Hepatocyte (in vitro differentiated cells): ENCODE results near the gene NXPH4. TPM values are rescaled to one million over a fixed set of nuclear protein-coding genes. Genes with fewer than 3 reads are reported as not detected.

Experiments
- DNase-seq: peaks from one replicate; pipeline ENCODE4 v3.0.0-alpha.2; 2016; ENCODE audit warnings: low spot score
- H2AFZ ChIP-seq: fragments of 200-600 bp; sonication (generic); 2 replicates; pipeline ENCODE4 v1.6.0; 2016; ENCODE audit warnings: antibody characterized with exemption, mild to moderate bottlenecking
- H3K27ac ChIP-seq: fragments of 200-600 bp; sonication (generic); 2 replicates; pipeline ENCODE4 v1.5.1; 2016; ENCODE audit warnings: mild to moderate bottlenecking
- H3K27me3 ChIP-seq: fragments of 200-600 bp; sonication (generic); 2 replicates; pipeline ENCODE4 v1.6.1; 2016
- H3K36me3 ChIP-seq: fragments of 200-600 bp; sonication (generic); replicated peaks from 2 replicates; pipeline ENCODE4 v1.5.1; 2016; ENCODE audit warnings: low read depth; ENCODE audit not compliant: insufficient read depth
- H3K4me1 ChIP-seq: fragments of 200-600 bp; sonication (generic); 2 replicates; pipeline ENCODE4 v1.5.1; 2016; ENCODE audit warnings: mild to moderate bottlenecking, moderate library complexity; ENCODE audit not compliant: insufficient read depth
- H3K4me2 ChIP-seq: fragments of 200-600 bp; sonication (generic); 2 replicates; pipeline ENCODE4 v1.6.0; 2016
- H3K4me3 ChIP-seq: fragments of 200-600 bp; sonication (generic); 2 replicates; pipeline ENCODE4 v1.5.1; 2016; ENCODE audit warnings: mild to moderate bottlenecking
- H3K79me2 ChIP-seq: fragments of 200-600 bp; sonication (generic); 2 replicates; pipeline ENCODE4 v1.6.0; 2017; ENCODE audit warnings: mild to moderate bottlenecking
- H3K9me2 ChIP-seq: fragments of 200-600 bp; sonication (generic); replicated peaks from 2 replicates; pipeline ENCODE4 v1.6.0; 2017; ENCODE audit warnings: mild to moderate bottlenecking; ENCODE audit not compliant: insufficient read depth
- H3K9me3 ChIP-seq: fragments of 200-600 bp; sonication (generic); 2 replicates; pipeline ENCODE4 v1.5.1; 2016; ENCODE audit warnings: low read depth, mild to moderate bottlenecking
- H4K20me1 ChIP-seq: fragments of 200-600 bp; sonication (generic); 2 replicates; pipeline ENCODE4 v1.6.0; 2016; ENCODE audit warnings: mild to moderate bottlenecking; ENCODE audit not compliant: insufficient read depth, poor library complexity, severe bottlenecking
- EZH2 ChIP-seq: fragments of 200-600 bp; sonication (generic); IDR thresholded peaks from 2 replicates; pipeline ENCODE4 v1.6.1; 2016; ENCODE audit warnings: antibody characterized with exemption, mild to moderate bottlenecking, borderline replicate concordance
- EZH2phosphoT487 ChIP-seq: fragments of 200-600 bp; sonication (generic); IDR thresholded peaks from one replicate; pipeline ENCODE4 v1.6.1; 2018; ENCODE audit warnings: antibody characterized with exemption, mild to moderate bottlenecking, low read depth, moderate library complexity; ENCODE audit not compliant: unreplicated experiment, severe bottlenecking
- WGBS: methylation state at CpG from one replicate; pipeline ENCODE4 v1.1.6; 2016; ENCODE audit warnings: low lambda C conversion rate; ENCODE audit errors: missing lambda C conversion rate; 5-methylcytosine and 5-hydroxymethylcytosine counted together
- polyA plus RNA-seq: library from polyadenylated mRNA; unstranded; fragments of >200 nt; fragmentation: Nextera tagmentation; extraction: Ambion mirVana; gene quantifications from 2 replicates; pipeline ENCODE4 v1.2.1, GENCODE V29; 2016
- total RNA-seq: library from RNA; depleted of rRNA; stranded (reverse); fragments of >200 nt; gene quantifications from 2 replicates; pipeline ENCODE4 v1.2.3, GENCODE V29; 2014
- TF ChIP-seq, protein P1 (sequence below): fragments of 200-600 bp; sonication (generic); IDR thresholded peaks from 2 replicates; pipeline ENCODE4 v1.5.1; 2016; ENCODE audit warnings: antibody characterized with exemption, mild to moderate bottlenecking; ENCODE audit not compliant: poor library complexity

Gene NXPH4
- total and polyA plus RNA-seq, 2 experiments from 2014 or later: 1.1 to 3.3 TPM

DNA sequence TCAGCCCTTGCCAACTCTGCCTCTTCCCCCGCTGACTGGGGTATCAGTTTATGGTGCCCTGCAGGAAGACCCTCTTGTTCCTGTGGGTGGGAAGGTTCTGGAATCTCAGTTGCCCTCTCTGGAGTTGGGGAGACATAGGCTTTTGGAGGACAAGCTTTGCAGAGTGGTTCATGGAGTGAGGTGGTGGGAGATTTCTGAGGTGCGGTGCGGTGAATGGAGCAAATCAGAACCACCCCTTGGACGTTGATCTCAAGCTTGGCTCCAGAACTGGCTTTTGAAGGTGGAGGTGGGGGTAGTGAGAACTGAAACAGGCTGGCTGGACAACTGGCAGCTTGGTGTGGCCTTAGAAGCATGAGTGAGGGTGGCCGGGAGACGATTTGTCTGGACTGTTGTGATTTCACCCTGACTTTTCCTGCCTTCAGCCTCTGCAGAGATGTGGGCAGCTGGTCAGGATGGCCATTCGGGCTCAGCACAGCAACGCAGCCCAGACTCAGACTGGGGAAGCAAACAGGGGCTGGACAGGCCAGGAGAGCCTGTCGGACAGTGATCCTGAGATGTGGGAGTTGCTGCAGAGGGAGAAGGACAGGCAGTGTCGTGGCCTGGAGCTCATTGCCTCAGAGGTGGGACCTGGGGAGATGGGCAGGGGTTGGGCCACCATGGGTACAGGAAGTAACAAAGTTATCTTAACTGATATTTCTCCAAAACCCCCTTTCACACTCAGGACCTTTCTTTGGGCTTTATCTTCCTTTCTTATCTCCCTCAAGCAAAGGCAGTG is 14.0 kb downstream of the NXPH4 start:
- no peaks in the 10 kb centered on the region for H3K36me3 ChIP-seq
- WGBS: 45% methylated on average over 10 of the region's 10 CpGs

DNA sequence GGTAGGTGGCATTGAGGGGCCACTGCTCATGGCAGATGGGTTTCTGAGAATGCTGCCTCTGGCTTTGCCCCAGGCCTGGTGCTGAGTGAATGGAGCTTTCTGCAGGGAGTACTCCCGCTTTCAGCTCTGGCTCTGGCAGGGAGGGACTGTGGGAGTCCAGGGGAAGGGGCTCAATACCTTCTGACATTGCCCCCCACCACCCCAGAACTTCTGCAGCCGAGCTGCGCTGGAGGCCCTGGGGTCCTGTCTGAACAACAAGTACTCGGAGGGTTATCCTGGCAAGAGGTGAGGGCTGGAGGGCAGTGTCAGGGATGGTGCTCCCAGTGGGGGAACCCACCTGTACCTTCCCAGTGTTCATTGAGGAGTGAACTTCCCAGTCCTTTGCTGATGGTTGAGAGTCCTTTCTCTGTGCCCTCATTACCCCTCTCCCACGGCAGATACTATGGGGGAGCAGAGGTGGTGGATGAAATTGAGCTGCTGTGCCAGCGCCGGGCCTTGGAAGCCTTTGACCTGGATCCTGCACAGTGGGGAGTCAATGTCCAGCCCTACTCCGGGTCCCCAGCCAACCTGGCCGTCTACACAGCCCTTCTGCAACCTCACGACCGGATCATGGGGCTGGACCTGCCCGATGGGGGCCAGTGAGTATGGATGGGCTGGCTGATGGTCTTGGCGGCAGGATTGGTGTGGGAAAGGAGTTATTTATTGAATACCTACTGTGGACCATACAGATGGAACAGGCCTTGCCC is 14.9 kb downstream of the NXPH4 start:
- no peak overlapping the region for H3K27ac ChIP-seq
- TF ChIP-seq EZH2 (no peak), EZH2phosphoT487 (no peak)
- TF ChIP-seq, protein P1, sequence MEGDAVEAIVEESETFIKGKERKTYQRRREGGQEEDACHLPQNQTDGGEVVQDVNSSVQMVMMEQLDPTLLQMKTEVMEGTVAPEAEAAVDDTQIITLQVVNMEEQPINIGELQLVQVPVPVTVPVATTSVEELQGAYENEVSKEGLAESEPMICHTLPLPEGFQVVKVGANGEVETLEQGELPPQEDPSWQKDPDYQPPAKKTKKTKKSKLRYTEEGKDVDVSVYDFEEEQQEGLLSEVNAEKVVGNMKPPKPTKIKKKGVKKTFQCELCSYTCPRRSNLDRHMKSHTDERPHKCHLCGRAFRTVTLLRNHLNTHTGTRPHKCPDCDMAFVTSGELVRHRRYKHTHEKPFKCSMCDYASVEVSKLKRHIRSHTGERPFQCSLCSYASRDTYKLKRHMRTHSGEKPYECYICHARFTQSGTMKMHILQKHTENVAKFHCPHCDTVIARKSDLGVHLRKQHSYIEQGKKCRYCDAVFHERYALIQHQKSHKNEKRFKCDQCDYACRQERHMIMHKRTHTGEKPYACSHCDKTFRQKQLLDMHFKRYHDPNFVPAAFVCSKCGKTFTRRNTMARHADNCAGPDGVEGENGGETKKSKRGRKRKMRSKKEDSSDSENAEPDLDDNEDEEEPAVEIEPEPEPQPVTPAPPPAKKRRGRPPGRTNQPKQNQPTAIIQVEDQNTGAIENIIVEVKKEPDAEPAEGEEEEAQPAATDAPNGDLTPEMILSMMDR: no peak
- H3K36me3 ChIP-seq: no peaks in the 10 kb centered on the region
- H3K27me3 ChIP-seq: peaks cover 31% of the 10 kb centered on the region
- peaks cover 5% of the 10 kb centered on the region for H4K20me1 ChIP-seq
- peaks cover 22% of the 10 kb centered on the region for H3K4me1 ChIP-seq
- WGBS: 95% methylated on average over 13 of the region's 13 CpGs
- peaks cover 17% of the 10 kb centered on the region for H3K79me2 ChIP-seq
- no peak overlapping the region for H3K4me3 ChIP-seq
- no peak for DNase-seq
- H2AFZ ChIP-seq: no peak overlapping the region
- H3K9me2 ChIP-seq: no peaks in the 10 kb centered on the region
- H3K9me3 ChIP-seq: no peaks in the 10 kb centered on the region
- H3K4me2 ChIP-seq: peak overlapping the region; percentile 80

More for the DNA sequence above, 14.0 kb downstream of the NXPH4 start:
- Histone ChIP-seq H3K27me3 (peaks cover 31% of the 10 kb centered on the region), H3K4me1 (peaks cover 22% of the 10 kb centered on the region), H3K9me3 (no peaks in the 10 kb centered on the region), H3K4me3 (peak overlapping the region; percentile 22), H4K20me1 (peaks cover 5% of the 10 kb centered on the region), H3K4me2 (peak overlapping the region; percentile 80), H2AFZ (no peak overlapping the region), H3K27ac (peak overlapping the region; percentile 89), H3K79me2 (peaks cover 17% of the 10 kb centered on the region), H3K9me2 (no peaks in the 10 kb centered on the region)
- TF ChIP-seq EZH2 (no peak), EZH2phosphoT487 (no peak)
- TF ChIP-seq, protein P1: no peak
- DNase-seq: no peak

DNA sequence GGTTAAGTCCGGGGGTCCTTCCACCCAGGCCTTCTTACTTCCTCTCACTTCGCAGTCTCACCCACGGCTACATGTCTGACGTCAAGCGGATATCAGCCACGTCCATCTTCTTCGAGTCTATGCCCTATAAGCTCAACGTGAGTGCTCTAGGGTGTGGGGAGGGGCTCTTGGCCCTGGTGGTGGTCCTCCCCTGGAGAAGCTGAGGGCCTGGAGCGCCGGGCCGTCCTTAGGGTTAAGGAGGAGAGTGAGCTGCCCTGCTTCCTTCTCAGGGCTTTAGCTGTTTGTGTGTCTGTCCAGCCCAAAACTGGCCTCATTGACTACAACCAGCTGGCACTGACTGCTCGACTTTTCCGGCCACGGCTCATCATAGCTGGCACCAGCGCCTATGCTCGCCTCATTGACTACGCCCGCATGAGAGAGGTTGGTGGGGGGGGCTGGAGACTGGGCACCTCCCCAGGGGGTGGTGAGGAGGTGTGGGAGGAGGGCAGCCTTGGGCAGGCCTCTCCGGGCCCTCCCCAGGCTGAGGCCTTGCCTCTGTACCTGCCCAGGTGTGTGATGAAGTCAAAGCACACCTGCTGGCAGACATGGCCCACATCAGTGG is 15.7 kb downstream of the NXPH4 start:
- TF ChIP-seq EZH2 (no peak), EZH2phosphoT487 (no peak)
- TF ChIP-seq, protein P1: no peak
- Histone ChIP-seq H3K79me2 (peaks cover 17% of the 10 kb centered on the region), H3K36me3 (no peaks in the 10 kb centered on the region), H3K9me3 (no peaks in the 10 kb centered on the region), H3K9me2 (no peaks in the 10 kb centered on the region), H3K27ac (no peak overlapping the region), H2AFZ (no peak overlapping the region), H3K4me1 (peaks cover 15% of the 10 kb centered on the region), H3K27me3 (peaks cover 32% of the 10 kb centered on the region), H3K4me2 (no peak overlapping the region), H3K4me3 (no peak overlapping the region), H4K20me1 (peaks cover 5% of the 10 kb centered on the region)
- WGBS: 96% methylated on average over 19 of the region's 19 CpGs
- DNase-seq: no peak
